Hepatocyte (in vitro differentiated cells): ENCODE data around the gene HOXA5. TPM values are rescaled to one million over a fixed set of nuclear protein-coding genes. Genes with fewer than 3 reads are reported as not detected.

ENCODE experiments used
- DNase-seq: peaks from one replicate; pipeline ENCODE4 v3.0.0-alpha.2; 2016; ENCODE audit warnings: low spot score
- H2AFZ ChIP-seq: fragments of 200-600 bp; sonication (generic); 2 replicates; pipeline ENCODE4 v1.6.0; 2016; ENCODE audit warnings: antibody characterized with exemption, mild to moderate bottlenecking
- H3K27ac ChIP-seq: fragments of 200-600 bp; sonication (generic); 2 replicates; pipeline ENCODE4 v1.5.1; 2016; ENCODE audit warnings: mild to moderate bottlenecking
- H3K27me3 ChIP-seq: fragments of 200-600 bp; sonication (generic); 2 replicates; pipeline ENCODE4 v1.6.1; 2016
- H3K36me3 ChIP-seq: fragments of 200-600 bp; sonication (generic); replicated peaks from 2 replicates; pipeline ENCODE4 v1.5.1; 2016; ENCODE audit warnings: low read depth; ENCODE audit not compliant: insufficient read depth
- H3K4me1 ChIP-seq: fragments of 200-600 bp; sonication (generic); 2 replicates; pipeline ENCODE4 v1.5.1; 2016; ENCODE audit warnings: mild to moderate bottlenecking, moderate library complexity; ENCODE audit not compliant: insufficient read depth
- H3K4me2 ChIP-seq: fragments of 200-600 bp; sonication (generic); 2 replicates; pipeline ENCODE4 v1.6.0; 2016
- H3K4me3 ChIP-seq: fragments of 200-600 bp; sonication (generic); 2 replicates; pipeline ENCODE4 v1.5.1; 2016; ENCODE audit warnings: mild to moderate bottlenecking
- H3K79me2 ChIP-seq: fragments of 200-600 bp; sonication (generic); 2 replicates; pipeline ENCODE4 v1.6.0; 2017; ENCODE audit warnings: mild to moderate bottlenecking
- H3K9me2 ChIP-seq: fragments of 200-600 bp; sonication (generic); replicated peaks from 2 replicates; pipeline ENCODE4 v1.6.0; 2017; ENCODE audit warnings: mild to moderate bottlenecking; ENCODE audit not compliant: insufficient read depth
- H3K9me3 ChIP-seq: fragments of 200-600 bp; sonication (generic); 2 replicates; pipeline ENCODE4 v1.5.1; 2016; ENCODE audit warnings: low read depth, mild to moderate bottlenecking
- H4K20me1 ChIP-seq: fragments of 200-600 bp; sonication (generic); 2 replicates; pipeline ENCODE4 v1.6.0; 2016; ENCODE audit warnings: mild to moderate bottlenecking; ENCODE audit not compliant: insufficient read depth, poor library complexity, severe bottlenecking
- CTCF ChIP-seq: fragments of 200-600 bp; sonication (generic); IDR thresholded peaks from 2 replicates; pipeline ENCODE4 v1.5.1; 2016; ENCODE audit warnings: antibody characterized with exemption, mild to moderate bottlenecking; ENCODE audit not compliant: poor library complexity
- EZH2 ChIP-seq: fragments of 200-600 bp; sonication (generic); IDR thresholded peaks from 2 replicates; pipeline ENCODE4 v1.6.1; 2016; ENCODE audit warnings: antibody characterized with exemption, mild to moderate bottlenecking, borderline replicate concordance
- EZH2phosphoT487 ChIP-seq: fragments of 200-600 bp; sonication (generic); IDR thresholded peaks from one replicate; pipeline ENCODE4 v1.6.1; 2018; ENCODE audit warnings: antibody characterized with exemption, mild to moderate bottlenecking, low read depth, moderate library complexity; ENCODE audit not compliant: unreplicated experiment, severe bottlenecking
- whole genome bisulfite sequencing: methylation state at CpG from one replicate; pipeline ENCODE4 v1.1.6; 2016; ENCODE audit warnings: low lambda C conversion rate; ENCODE audit errors: missing lambda C conversion rate; 5-methylcytosine and 5-hydroxymethylcytosine counted together
- polyA plus RNA-seq: library from polyadenylated mRNA; unstranded; fragments of >200 nt; fragmentation: Nextera tagmentation; extraction: Ambion mirVana; gene quantifications from 2 replicates; pipeline ENCODE4 v1.2.1, GENCODE V29; 2016
- total RNA-seq: library from RNA; depleted of rRNA; stranded (reverse); fragments of >200 nt; gene quantifications from 2 replicates; pipeline ENCODE4 v1.2.3, GENCODE V29; 2014

HOXA5 gene
- total and polyA plus RNA-seq, 2 experiments from 2014 or later, result 0.70 to 0.92 TPM

- peaks cover 100% of the 10 kb centered on the region for H3K27me3 ChIP-seq
- H3K4me3 ChIP-seq, result no peak overlapping the region
- peak overlapping the region; percentile 60 for H3K4me2 ChIP-seq
- no peaks in the 10 kb centered on the region for H3K36me3 ChIP-seq
- H4K20me1 ChIP-seq, result peaks cover 4% of the 10 kb centered on the region
- DNase-seq, result no peak
- peaks cover 18% of the 10 kb centered on the region for H3K4me1 ChIP-seq
- peak overlapping the region; percentile 28 for H2AFZ ChIP-seq
- H3K9me3 ChIP-seq, result no peaks in the 10 kb centered on the region
- no peak overlapping the region for H3K27ac ChIP-seq
- TF ChIP-seq EZH2phosphoT487 (peak; percentile 56), CTCF (no peak), EZH2 (peak; percentile 23)
- WGBS, result 32% methylated on average over 25 of the region's 25 CpGs
- H3K9me2 ChIP-seq, result no peaks in the 10 kb centered on the region
- H3K79me2 ChIP-seq, result peaks cover 13% of the 10 kb centered on the region
These were observed 42.1 kb downstream of the HOXA5 start for GRCh38 chr7:27101171-27101956.

- Histone ChIP-seq H3K4me3 (no peak overlapping the region), H3K36me3 (no peaks in the 10 kb centered on the region), H4K20me1 (peaks cover 4% of the 10 kb centered on the region), H3K27me3 (peaks cover 98% of the 10 kb centered on the region), H2AFZ (no peak overlapping the region), H3K9me2 (no peaks in the 10 kb centered on the region), H3K4me1 (peaks cover 16% of the 10 kb centered on the region), H3K79me2 (peaks cover 13% of the 10 kb centered on the region), H3K4me2 (peak overlapping the region; percentile 60), H3K9me3 (no peaks in the 10 kb centered on the region), H3K27ac (no peak overlapping the region)
- no peak for DNase-seq
- no peak for TF ChIP-seq CTCF
- no peak for TF ChIP-seq EZH2
- TF ChIP-seq EZH2phosphoT487, result no peak
- WGBS, result 49% methylated on average over 8 of the region's 8 CpGs
These were observed 42.7 kb downstream of the HOXA5 start for GRCh38 chr7:27100694-27101170.

GRCh38 chr7:27099453-27100370 lies 43.8 kb downstream of the HOXA5 start:
- Histone ChIP-seq H2AFZ (no peak overlapping the region), H3K9me2 (no peaks in the 10 kb centered on the region), H3K79me2 (peaks cover 13% of the 10 kb centered on the region), H3K36me3 (no peaks in the 10 kb centered on the region), H3K27me3 (peaks cover 98% of the 10 kb centered on the region), H3K27ac (no peak overlapping the region), H3K4me3 (no peak overlapping the region), H3K4me1 (peaks cover 16% of the 10 kb centered on the region), H3K4me2 (peak overlapping the region; percentile 91), H3K9me3 (no peaks in the 10 kb centered on the region), H4K20me1 (peaks cover 4% of the 10 kb centered on the region)
- DNase-seq, result no peak
- 58% methylated on average over 8 of the region's 8 CpGs for WGBS
- TF ChIP-seq CTCF (no peak), EZH2phosphoT487 (no peak), EZH2 (no peak)
